HEK293T (cell line): ENCODE data around the gene ZNF609.

Source experiments
- ARNT ChIP-seq: fragments of 450-650 bp; IDR thresholded peaks from 2 replicates; pipeline ENCODE4 v1.6.1; 2017; ENCODE audit warnings: mild to moderate bottlenecking
- BHLHE40 ChIP-seq: fragments of 450-650 bp; IDR thresholded peaks from 2 replicates; pipeline ENCODE4 v1.6.1; 2016; ENCODE audit warnings: mild to moderate bottlenecking, moderate library complexity, borderline replicate concordance
- CTBP1 ChIP-seq: fragments of 450-650 bp; IDR thresholded peaks from 2 replicates; pipeline ENCODE4 v1.6.1; 2016; ENCODE audit warnings: borderline replicate concordance
- ELF4 ChIP-seq: fragments of 450-650 bp; IDR thresholded peaks from 2 replicates; pipeline ENCODE4 v1.6.1; 2017; ENCODE audit warnings: antibody characterized with exemption
- FOXM1 ChIP-seq: fragments of 450-650 bp; IDR thresholded peaks from 2 replicates; pipeline ENCODE4 v1.6.1; 2017; ENCODE audit warnings: mild to moderate bottlenecking, borderline replicate concordance
- HDGF ChIP-seq: fragments of 450-650 bp; IDR thresholded peaks from 2 replicates; pipeline ENCODE4 v1.6.1; 2017; ENCODE audit warnings: antibody characterized with exemption, borderline replicate concordance
- LEF1 ChIP-seq: fragments of 450-650 bp; IDR thresholded peaks from 2 replicates; pipeline ENCODE4 v1.6.1; 2017; ENCODE audit warnings: mild to moderate bottlenecking, borderline replicate concordance
- NFRKB ChIP-seq: fragments of 450-650 bp; IDR thresholded peaks from 2 replicates; pipeline ENCODE4 v1.6.1; 2016; ENCODE audit warnings: mild to moderate bottlenecking, moderate library complexity
- SP1 ChIP-seq: fragments of 450-650 bp; IDR thresholded peaks from 2 replicates; pipeline ENCODE4 v1.6.1; 2017
- SUZ12 ChIP-seq: fragments of 450-650 bp; IDR thresholded peaks from 2 replicates; pipeline ENCODE4 v1.6.1; 2016; ENCODE audit warnings: mild to moderate bottlenecking
- TARDBP ChIP-seq: fragments of 450-650 bp; IDR thresholded peaks from 2 replicates; pipeline ENCODE4 v1.6.1; 2016

DNA sequence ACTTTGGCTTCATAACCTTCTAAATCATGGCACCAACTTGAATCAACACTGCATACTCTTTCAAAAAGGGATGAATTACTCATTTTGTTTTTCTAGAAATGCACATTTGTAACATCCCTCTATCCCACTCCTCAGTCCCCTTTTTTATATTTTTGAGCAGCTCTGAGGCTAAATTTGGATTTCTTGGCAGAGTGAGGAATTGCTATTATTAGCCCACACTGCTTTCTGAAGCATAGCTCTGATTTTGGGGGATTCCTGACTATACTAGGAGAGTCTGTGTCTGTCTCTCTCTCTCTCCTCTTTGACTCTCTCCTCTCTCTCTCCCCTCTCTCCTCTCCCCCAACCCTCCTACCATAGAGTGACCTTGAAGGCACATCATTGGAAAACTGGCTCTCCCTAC is 238.4 kb downstream of the ZNF609 start:
- no peak for TF ChIP-seq ELF4
- TF ChIP-seq CTBP1: no peak
- no peak for TF ChIP-seq FOXM1
- no peak for TF ChIP-seq NFRKB
- no peak for TF ChIP-seq SUZ12
- TF ChIP-seq SP1: no peak
- no peak for TF ChIP-seq TARDBP
- TF ChIP-seq HDGF: no peak
- no peak for TF ChIP-seq BHLHE40
- TF ChIP-seq LEF1: no peak
- TF ChIP-seq ARNT: no peak
